ENCODE measurements around the gene PTHLH.

PTHLH gene

DNA sequence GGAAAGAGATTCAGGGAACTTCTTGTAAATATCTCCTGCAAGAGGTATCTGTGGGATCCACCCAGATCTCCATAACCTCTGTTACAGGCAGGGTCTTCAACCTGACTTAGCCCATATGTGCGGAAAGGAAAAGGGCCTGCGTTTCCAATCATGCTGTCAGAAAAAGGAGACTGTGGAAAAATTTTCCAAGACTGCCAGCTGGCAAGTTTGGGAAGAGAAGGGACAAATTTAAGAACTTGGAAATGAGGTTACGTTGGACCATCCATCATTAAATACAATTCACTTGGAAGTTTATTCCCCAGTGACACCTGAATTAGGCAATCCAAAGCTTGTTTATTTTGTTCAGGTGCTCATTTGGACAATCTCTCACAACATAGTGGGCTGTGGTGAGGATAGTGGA lies 13.9 kb downstream of the PTHLH start:
- TF ChIP-seq, protein P1, sequence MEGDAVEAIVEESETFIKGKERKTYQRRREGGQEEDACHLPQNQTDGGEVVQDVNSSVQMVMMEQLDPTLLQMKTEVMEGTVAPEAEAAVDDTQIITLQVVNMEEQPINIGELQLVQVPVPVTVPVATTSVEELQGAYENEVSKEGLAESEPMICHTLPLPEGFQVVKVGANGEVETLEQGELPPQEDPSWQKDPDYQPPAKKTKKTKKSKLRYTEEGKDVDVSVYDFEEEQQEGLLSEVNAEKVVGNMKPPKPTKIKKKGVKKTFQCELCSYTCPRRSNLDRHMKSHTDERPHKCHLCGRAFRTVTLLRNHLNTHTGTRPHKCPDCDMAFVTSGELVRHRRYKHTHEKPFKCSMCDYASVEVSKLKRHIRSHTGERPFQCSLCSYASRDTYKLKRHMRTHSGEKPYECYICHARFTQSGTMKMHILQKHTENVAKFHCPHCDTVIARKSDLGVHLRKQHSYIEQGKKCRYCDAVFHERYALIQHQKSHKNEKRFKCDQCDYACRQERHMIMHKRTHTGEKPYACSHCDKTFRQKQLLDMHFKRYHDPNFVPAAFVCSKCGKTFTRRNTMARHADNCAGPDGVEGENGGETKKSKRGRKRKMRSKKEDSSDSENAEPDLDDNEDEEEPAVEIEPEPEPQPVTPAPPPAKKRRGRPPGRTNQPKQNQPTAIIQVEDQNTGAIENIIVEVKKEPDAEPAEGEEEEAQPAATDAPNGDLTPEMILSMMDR (conservative IDR thresholded peaks at IDR 0.05; ENCODE audit: low read depth): no peak
- no peak overlapping the region for H3K27ac ChIP-seq
- no peak for DNase-seq (ENCODE audit: low spot score)
- ChIA-PET POLR2A (ENCODE audit: low non-redundant PET) (no interaction called here), CTCF (no interaction called here)

DNA sequence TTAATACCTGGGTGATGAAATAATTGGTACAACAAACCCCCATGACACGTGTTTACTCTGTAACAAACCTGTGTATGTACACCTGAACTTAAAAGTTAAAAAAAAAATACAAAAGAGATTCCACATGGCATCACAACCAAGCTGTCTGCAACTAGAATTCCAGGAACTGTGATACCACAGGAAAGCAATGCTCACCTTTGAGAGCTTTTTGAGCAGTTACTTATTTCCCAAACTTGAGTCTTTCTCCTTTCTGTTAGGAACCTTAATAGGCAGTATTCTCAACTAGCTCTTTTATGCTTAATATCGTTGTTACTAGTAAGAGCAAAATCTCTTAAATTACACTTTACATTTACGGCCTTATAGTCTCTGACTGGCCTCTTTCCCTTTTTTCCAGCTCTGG lies 15.2 kb downstream of the PTHLH start:
- DNase-seq (ENCODE audit: low spot score): no peak
- POLR2A ChIA-PET (ENCODE audit: low non-redundant PET): no interaction called here
- H3K27ac ChIP-seq: no peak overlapping the region
- CTCF ChIA-PET: no interaction called here
- TF ChIP-seq, protein P1 (conservative IDR thresholded peaks at IDR 0.05; ENCODE audit: low read depth): no peak

DNA sequence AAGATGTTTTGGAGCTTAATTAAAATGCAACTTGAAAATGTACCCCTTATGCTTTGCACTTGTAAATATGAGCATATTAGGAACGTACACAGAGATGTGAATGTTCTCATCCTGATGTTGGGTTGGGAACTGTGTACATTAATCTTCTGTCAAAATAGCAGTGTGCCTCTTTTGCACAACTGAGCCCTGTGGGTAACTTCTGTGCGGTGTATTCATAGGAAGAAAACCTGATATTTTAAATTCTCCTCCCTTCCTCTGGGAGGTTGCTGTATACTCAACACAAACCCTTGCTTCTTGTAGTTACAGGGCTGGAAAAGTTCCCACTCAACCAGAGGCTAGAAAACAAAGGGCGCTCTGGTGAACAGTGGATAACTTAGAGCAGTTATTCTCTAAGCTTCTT lies 18.7 kb downstream of the PTHLH start:
- no peak overlapping the region for H3K27ac ChIP-seq
- TF ChIP-seq, protein P1 (conservative IDR thresholded peaks at IDR 0.05; ENCODE audit: low read depth): no peak
- no peak for DNase-seq (ENCODE audit: low spot score)
- POLR2A ChIA-PET (ENCODE audit: low non-redundant PET): no interaction called here
- CTCF ChIA-PET: interaction anchor here (0.5 to 1.1 kb wide), 3 partner anchors 13 to 600 kb away, joined by 3 read pairs; no protein-coding TSS in a partner anchor

DNA sequence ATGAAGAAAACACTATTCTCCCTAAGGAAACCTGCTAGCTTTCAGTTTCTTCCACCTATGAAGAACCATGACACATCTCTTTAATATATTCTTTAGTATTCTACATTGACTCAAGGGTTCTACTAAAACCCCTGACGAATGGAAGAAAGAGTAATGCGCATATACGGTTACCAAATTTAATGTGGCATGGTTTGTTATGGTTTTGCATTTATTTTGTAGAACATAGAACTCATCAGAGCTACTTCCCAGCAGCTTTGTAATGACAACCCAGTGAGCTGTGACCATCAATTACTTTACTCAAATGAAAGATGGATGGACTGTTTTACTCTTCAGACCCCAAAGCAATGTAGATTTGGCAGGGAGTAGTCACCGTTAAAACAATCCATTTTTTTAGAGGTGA lies 19.2 kb downstream of the PTHLH start:
- ChIA-PET POLR2A (ENCODE audit: low non-redundant PET) (no interaction called here), CTCF (interaction anchor here (0.5 to 1.1 kb wide), 3 partner anchors 12 to 1726 kb away, joined by 3 to 5 read pairs (median 3); no protein-coding TSS in a partner anchor)
- no peak overlapping the region for H3K27ac ChIP-seq
- TF ChIP-seq, protein P1 (conservative IDR thresholded peaks at IDR 0.05; ENCODE audit: low read depth): no peak
- no peak for DNase-seq (ENCODE audit: low spot score)

DNA sequence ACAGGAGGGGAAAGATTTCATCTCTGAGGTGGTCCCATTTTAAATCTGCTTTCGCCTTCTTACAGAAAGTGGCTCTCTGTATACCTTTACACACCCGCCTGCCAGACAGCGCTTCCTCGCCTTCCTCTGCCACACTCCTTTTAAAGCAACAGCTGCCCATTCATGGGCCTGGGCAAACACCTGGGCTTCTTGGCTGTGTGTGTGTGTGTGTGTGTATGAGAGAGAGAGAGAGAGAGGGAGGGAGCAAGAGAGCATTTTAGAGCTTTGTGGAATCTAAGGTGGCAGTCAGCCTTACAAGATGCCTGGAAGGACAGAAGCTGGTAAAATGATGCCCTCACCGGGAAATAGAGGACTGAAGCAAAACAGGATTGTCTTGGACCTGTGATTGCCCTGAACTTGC lies 20.0 kb downstream of the PTHLH start:
- ChIA-PET CTCF (interaction anchor here (0.6 kb wide), 1 partner anchor 1727 kb away, joined by 5 read pairs; no protein-coding TSS in a partner anchor), POLR2A (ENCODE audit: low non-redundant PET) (no interaction called here)
- TF ChIP-seq, protein P1 (conservative IDR thresholded peaks at IDR 0.05; ENCODE audit: low read depth): no peak
- no peak overlapping the region for H3K27ac ChIP-seq
- no peak for DNase-seq (ENCODE audit: low spot score)

DNA sequence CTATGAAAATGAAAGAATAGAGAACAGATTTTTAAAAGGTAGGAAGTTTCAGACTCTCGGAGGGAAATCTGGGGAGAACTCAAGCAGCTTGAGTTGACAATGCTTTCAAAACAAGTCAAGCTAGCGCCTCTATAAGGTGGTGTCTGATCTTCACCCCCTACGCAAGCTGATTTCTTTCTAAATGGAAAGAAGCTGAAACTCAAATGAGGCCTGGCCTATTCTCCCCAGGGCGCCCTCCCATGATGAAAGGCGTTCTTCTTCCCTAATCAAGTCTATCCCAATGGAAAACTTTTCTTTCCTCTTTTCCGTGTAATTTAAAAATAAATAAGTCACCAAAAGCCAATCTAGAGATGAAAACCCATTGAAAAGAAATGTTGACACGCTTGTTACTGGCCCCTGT lies 20.6 kb downstream of the PTHLH start:
- ChIA-PET CTCF (no interaction called here), POLR2A (ENCODE audit: low non-redundant PET) (no interaction called here)
- no peak overlapping the region for H3K27ac ChIP-seq
- TF ChIP-seq, protein P1 (conservative IDR thresholded peaks at IDR 0.05; ENCODE audit: low read depth): no peak
- DNase-seq (ENCODE audit: low spot score): no peak

DNA sequence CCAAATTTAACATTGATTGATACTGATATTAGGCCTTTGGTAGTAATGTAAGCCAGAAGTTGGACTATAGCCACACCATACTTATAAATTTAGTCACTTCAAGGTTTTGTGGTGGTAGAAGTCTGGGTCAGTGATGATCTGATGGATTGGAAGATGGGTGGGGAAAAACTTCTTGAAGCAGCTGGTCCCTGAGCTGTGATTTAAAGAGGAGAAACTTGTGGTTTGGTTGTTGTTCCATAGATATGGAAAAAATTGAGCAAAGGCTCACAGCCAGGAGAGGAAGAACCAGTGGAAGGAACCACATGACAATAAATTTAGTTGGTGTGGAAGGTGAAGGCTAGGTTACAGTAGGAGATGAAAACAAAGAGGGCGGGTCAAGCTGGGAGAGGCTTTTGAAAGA lies 26.1 kb downstream of the PTHLH start:
- ChIA-PET CTCF (no interaction called here), POLR2A (ENCODE audit: low non-redundant PET) (no interaction called here)
- TF ChIP-seq, protein P1 (conservative IDR thresholded peaks at IDR 0.05; ENCODE audit: low read depth): no peak
- no peak overlapping the region for H3K27ac ChIP-seq
- DNase-seq (ENCODE audit: low spot score): no peak

Data from RWPE1 (cell line).